H9 (cell line): ENCODE data around the gene PFDN1. TPM values are rescaled to one million over a fixed set of nuclear protein-coding genes. Genes with fewer than 3 reads are reported as not detected.

ENCODE experiments used
- DNase-seq: peaks from one replicate; pipeline ENCODE4 v3.0.0-alpha.2; 2017
- H2AFZ ChIP-seq: one replicate; pipeline ENCODE4 v1.6.1; 2013; ENCODE audit warnings: mild to moderate bottlenecking, low read length, control low read depth, moderate library complexity
- H2AK5ac ChIP-seq: 2 replicates; pipeline ENCODE4 v1.6.1; 2013; ENCODE audit warnings: low read length, control low read depth, mixed read lengths; ENCODE audit not compliant: insufficient read length
- H2BK120ac ChIP-seq: one replicate; pipeline ENCODE4 v1.6.1; 2013; ENCODE audit warnings: low read depth, mild to moderate bottlenecking, low read length, control low read depth, inconsistent platforms; ENCODE audit not compliant: poor library complexity, severe bottlenecking
- H2BK12ac ChIP-seq: 2 replicates; pipeline ENCODE4 v1.6.1; 2013; ENCODE audit warnings: low read length, control low read depth, mixed read lengths, low read depth; ENCODE audit not compliant: insufficient read length
- H2BK15ac ChIP-seq: 2 replicates; pipeline ENCODE4 v1.6.1; 2013; ENCODE audit warnings: low read depth, low read length, control low read depth
- H2BK20ac ChIP-seq: one replicate; pipeline ENCODE4 v1.6.1; 2013; ENCODE audit warnings: low read depth, mild to moderate bottlenecking, low read length, control low read depth, inconsistent platforms; ENCODE audit not compliant: poor library complexity, severe bottlenecking
- H2BK5ac ChIP-seq: 2 replicates; pipeline ENCODE4 v1.6.1; 2013; ENCODE audit warnings: low read length, control low read depth, mixed read lengths; ENCODE audit not compliant: insufficient read length
- H3K14ac ChIP-seq: 2 replicates; pipeline ENCODE4 v1.6.1; 2013; ENCODE audit warnings: low read length, control low read depth; ENCODE audit not compliant: insufficient read depth
- H3K18ac ChIP-seq: 2 replicates; pipeline ENCODE4 v1.6.1; 2013; ENCODE audit warnings: low read depth, mild to moderate bottlenecking, mixed read lengths, low read length, control low read depth; ENCODE audit not compliant: insufficient read length
- H3K23ac ChIP-seq: 2 replicates; pipeline ENCODE4 v1.6.1; 2013; ENCODE audit warnings: low read length, control low read depth, mixed read lengths, low read depth; ENCODE audit not compliant: insufficient read length
- H3K23me2 ChIP-seq: 2 replicates; pipeline ENCODE4 v1.6.1; 2013; ENCODE audit warnings: low read depth, mild to moderate bottlenecking, mixed read lengths, low read length, control low read depth; ENCODE audit not compliant: insufficient read length, poor library complexity, severe bottlenecking
- H3K27ac ChIP-seq: 2 replicates; pipeline ENCODE4 v1.5.1; 2013; ENCODE audit warnings: low read length, control low read depth, mixed read lengths, low read depth; ENCODE audit not compliant: insufficient read length
- H3K27me3 ChIP-seq: 2 replicates; pipeline ENCODE4 v1.6.1; 2013; ENCODE audit warnings: low read length, control low read depth, inconsistent platforms; ENCODE audit not compliant: insufficient read depth
- H3K4ac ChIP-seq: 2 replicates; pipeline ENCODE4 v1.6.1; 2013; ENCODE audit warnings: low read depth, mild to moderate bottlenecking, control low read depth, inconsistent platforms, low read length, moderate library complexity
- H3K4me1 ChIP-seq: 2 replicates; pipeline ENCODE4 v1.6.1; 2013; ENCODE audit warnings: low read length, control low read depth, inconsistent platforms; ENCODE audit not compliant: insufficient read depth
- H3K4me2 ChIP-seq: 2 replicates; pipeline ENCODE4 v1.6.1; 2013; ENCODE audit warnings: low read length, control low read depth, mixed read lengths; ENCODE audit not compliant: insufficient read length, insufficient read depth
- H3K56ac ChIP-seq: 2 replicates; pipeline ENCODE4 v1.6.1; 2013; ENCODE audit warnings: low read depth, mild to moderate bottlenecking, mixed read lengths, low read length, control low read depth; ENCODE audit not compliant: insufficient read length
- H3K79me1 ChIP-seq: 2 replicates; pipeline ENCODE4 v1.6.1; 2013; ENCODE audit warnings: low read depth, mild to moderate bottlenecking, moderate library complexity, low read length, control low read depth, inconsistent platforms; ENCODE audit not compliant: insufficient read depth, poor library complexity, severe bottlenecking
- H3K79me2 ChIP-seq: 2 replicates; pipeline ENCODE4 v1.6.1; 2013; ENCODE audit warnings: low read length, control low read depth, inconsistent platforms; ENCODE audit not compliant: insufficient read depth
- H3K9ac ChIP-seq: 2 replicates; pipeline ENCODE4 v1.6.1; 2013; ENCODE audit warnings: low read length, control low read depth, mixed read lengths; ENCODE audit not compliant: insufficient read length; ENCODE audit errors: extremely low read depth
- H3K9me3 ChIP-seq: one replicate; pipeline ENCODE4 v1.6.1; 2013; ENCODE audit warnings: low read depth, low read length, inconsistent platforms; ENCODE audit not compliant: control insufficient read depth
- H3T11ph ChIP-seq: one replicate; pipeline ENCODE4 v1.6.1; 2013; ENCODE audit warnings: mild to moderate bottlenecking, low read length, control low read depth, inconsistent platforms
- H4K20me1 ChIP-seq: one replicate; pipeline ENCODE4 v1.6.1; 2013; ENCODE audit not compliant: control insufficient read depth, insufficient read length, insufficient read depth
- H4K5ac ChIP-seq: 2 replicates; pipeline ENCODE4 v1.6.1; 2013; ENCODE audit warnings: low read depth, mild to moderate bottlenecking, mixed read lengths, low read length, control low read depth; ENCODE audit not compliant: insufficient read length
- H4K8ac ChIP-seq: replicated peaks from 2 replicates; pipeline ENCODE4 v1.6.1; 2013; ENCODE audit warnings: low read length, control low read depth, mixed read lengths, low read depth; ENCODE audit not compliant: insufficient read length
- H4K91ac ChIP-seq: 2 replicates; pipeline ENCODE4 v1.6.1; 2013; ENCODE audit warnings: low read depth, mild to moderate bottlenecking, moderate library complexity, mixed read lengths, low read length, control low read depth; ENCODE audit not compliant: insufficient read length
- H3K27ac Mint-ChIP-seq, 3 experiments: 2 replicates in 2 of 3; 3 replicates in 1 of 3; pipeline ENCODE4 v1.8.0; 2020 to 2021; ENCODE audit warnings: mixed read lengths in 3 of 3, mild to moderate bottlenecking in 1 of 3, moderate library complexity in 1 of 3
- H3K27me3 Mint-ChIP-seq: 2 replicates; pipeline ENCODE4 v1.8.0; 2021; ENCODE audit warnings: low read depth, mild to moderate bottlenecking, moderate library complexity, mixed read lengths
- H3K36me3 Mint-ChIP-seq, 3 experiments: 2 replicates in 2 of 3; 3 replicates in 1 of 3; pipeline ENCODE4 v1.8.0; 2020 to 2021; ENCODE audit warnings: low read depth in 3 of 3, mixed read lengths in 3 of 3; ENCODE audit not compliant: insufficient read depth in 1 of 3
- H3K4me1 Mint-ChIP-seq, 2 experiments: 2 replicates each; pipeline ENCODE4 v1.8.0; 2020; ENCODE audit warnings: mixed read lengths in 2 of 2
- H3K4me3 Mint-ChIP-seq, 2 experiments: 2 replicates in 1 of 2; 3 replicates in 1 of 2; pipeline ENCODE4 v1.8.0; 2020 to 2021; ENCODE audit warnings: mild to moderate bottlenecking in 2 of 2, mixed read lengths in 2 of 2, moderate library complexity in 1 of 2
- H3K9me3 Mint-ChIP-seq, 2 experiments: 2 replicates in 1 of 2; 3 replicates in 1 of 2; pipeline ENCODE4 v1.8.0; 2020; ENCODE audit warnings: mild to moderate bottlenecking in 2 of 2, mixed read lengths in 2 of 2, moderate library complexity in 1 of 2
- CTCF ChIP-seq: fragments of 200-600 bp; sonication (generic); conservative IDR thresholded peaks from 3 replicates; pipeline ENCODE4 v1.8.0; 2021; ENCODE audit warnings: antibody characterized with exemption, mild to moderate bottlenecking
- WGBS: extraction: QIAGEN DNeasy Blood & Tissue Kit; methylation state at CpG from one replicate; pipeline ENCODE4 v1.1.7; 2013; ENCODE audit warnings: missing lambda C conversion rate, low lambda C conversion rate, mixed read lengths; ENCODE audit not compliant: insufficient read length; ENCODE audit errors: extremely low coverage; 5-methylcytosine and 5-hydroxymethylcytosine counted together
- total RNA-seq: library from RNA; stranded (reverse); gene quantifications from 2 replicates; pipeline ENCODE4 v1.2.1, GENCODE V29; 2021

PFDN1 gene
- total RNA-seq, 1 experiment from 2014 or later: 58.3 TPM

GRCh38 chr5:140251527-140251973, 51.4 kb downstream of the PFDN1 start:
- Histone ChIP-seq H2BK5ac (no peak overlapping the region), H3K4me1 (no peaks in the 10 kb centered on the region), H3K4ac (no peak overlapping the region), H2BK20ac (no peak overlapping the region), H3K23ac (no peak overlapping the region), H3K79me2 (no peaks in the 10 kb centered on the region), H3K23me2 (no peaks in the 10 kb centered on the region), H3K27ac (no peak overlapping the region), H3K27me3 (no peaks in the 10 kb centered on the region), H2AK5ac (no peak overlapping the region), H3K9ac (no peak overlapping the region), H3K4me2 (no peak overlapping the region), H2BK12ac (no peak overlapping the region), H4K20me1 (no peaks in the 10 kb centered on the region), H4K5ac (no peak overlapping the region), H3T11ph (no peak overlapping the region), H2AFZ (no peak overlapping the region), H3K56ac (no peak overlapping the region), H4K91ac (no peak overlapping the region), H4K8ac (no peak overlapping the region), H3K79me1 (no peaks in the 10 kb centered on the region), H3K14ac (no peak overlapping the region), H2BK120ac (no peak overlapping the region), H3K9me3 (no peaks in the 10 kb centered on the region), H3K18ac (no peak overlapping the region), H2BK15ac (no peak overlapping the region)
- no peak overlapping the region for H3K4me3 Mint-ChIP-seq
- no peak for TF ChIP-seq CTCF
- 0 out of 7 replicates have a peak overlapping the region, but pooled peaks of 1 of the 3 experiments have one; percentile 35 for H3K27ac Mint-ChIP-seq
- H3K9me3 Mint-ChIP-seq: no peaks in the 10 kb centered on the region
- peaks cover 8 to 12% (median 10%) of the 10 kb centered on the region in 3 experiments for H3K36me3 Mint-ChIP-seq
- no peaks in the 10 kb centered on the region for H3K27me3 Mint-ChIP-seq
- DNase-seq: no peak
- H3K4me1 Mint-ChIP-seq: peaks cover 10 to 11% of the 10 kb centered on the region in 2 experiments
- no CpG with 5 or more reads among the region's 5 CpGs for WGBS
